Neural cell (in vitro differentiated cells): ENCODE measurements around the gene AFG1L.
"Not testable (repeated sequence)": the region's sequence is repeated elsewhere in the genome, so short reads cannot be mapped to it uniquely, and the experiment has no call there.

Source experiments
- CTCF ChIP-seq: fragments of 450-650 bp; IDR thresholded peaks from 2 replicates; pipeline ENCODE4 v1.5.1; 2014; ENCODE audit warnings: antibody characterized with exemption, mild to moderate bottlenecking, moderate library complexity; ENCODE audit not compliant: poor library complexity, severe bottlenecking
- EP300 ChIP-seq: fragments of 450-650 bp; conservative IDR thresholded peaks from 2 replicates; pipeline ENCODE4 v1.6.1; 2014; ENCODE audit warnings: antibody characterized with exemption, mild to moderate bottlenecking, moderate library complexity; ENCODE audit not compliant: poor library complexity, severe bottlenecking
- EZH2 ChIP-seq: fragments of 200-600, 300-800 bp; shearing (Covaris generic), sonication (generic); IDR thresholded peaks from 2 replicates; pipeline ENCODE4 v1.6.1; 2014; ENCODE audit warnings: antibody characterized with exemption, low read length, borderline replicate concordance, mild to moderate bottlenecking; ENCODE audit not compliant: insufficient read depth, poor library complexity, severe bottlenecking
- POLR2AphosphoS5 ChIP-seq: IDR thresholded peaks from 2 replicates; pipeline ENCODE4 v1.6.1; 2012
- RAD21 ChIP-seq: fragments of 450-650 bp; conservative IDR thresholded peaks from 2 replicates; pipeline ENCODE4 v1.6.1; 2014; ENCODE audit warnings: antibody characterized with exemption, mild to moderate bottlenecking, moderate library complexity
- SMC3 ChIP-seq: fragments of 450-650 bp; conservative IDR thresholded peaks from 2 replicates; pipeline ENCODE4 v1.6.1; 2014; ENCODE audit warnings: antibody characterized with exemption, mild to moderate bottlenecking, moderate library complexity; ENCODE audit not compliant: poor library complexity
- TAF1 ChIP-seq: IDR thresholded peaks from 2 replicates; pipeline ENCODE4 v1.6.1; 2012; ENCODE audit warnings: low read depth

- not testable (repeated sequence) for TF ChIP-seq SMC3, CTCF, EP300, EZH2, POLR2AphosphoS5, RAD21, TAF1
These were observed 2.3 kb upstream of the AFG1L start for GRCh38 chr6:108292561-108292960.
